Measurements from ENCODE around the gene WIPI1. TPM values are rescaled to one million over a fixed set of nuclear protein-coding genes. Genes with fewer than 3 reads are reported as not detected.
A peak's percentile ranks its signal among the peaks of the same experiment; 100 is the strongest.

Gene WIPI1
- total and polyA plus RNA-seq, 2 of the 13 experiments (the other 11 are each of a cell fraction or from before 2014, with no cell fraction given): 29.4 to 141 TPM

DNA sequence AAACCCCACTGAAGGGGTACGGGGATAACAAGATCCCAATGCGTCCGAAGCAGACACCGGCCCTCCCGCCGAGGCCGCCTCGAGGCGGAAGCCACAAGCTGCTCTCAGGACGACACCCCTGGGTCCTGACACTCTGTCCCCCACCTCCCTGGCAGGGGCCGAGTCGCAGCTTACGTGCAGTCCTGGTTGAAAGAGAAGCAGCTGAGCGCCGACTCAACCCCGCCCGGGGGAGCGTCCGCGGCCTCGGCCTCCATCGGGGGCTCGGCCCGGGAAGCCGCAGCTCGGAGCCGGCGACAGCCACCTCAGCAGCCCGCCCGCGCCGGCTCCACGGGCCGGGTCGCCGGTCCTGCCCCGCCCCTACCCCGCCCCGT is at the start of gene WIPI1 (continued):
- TF ChIP-seq, protein P1, sequence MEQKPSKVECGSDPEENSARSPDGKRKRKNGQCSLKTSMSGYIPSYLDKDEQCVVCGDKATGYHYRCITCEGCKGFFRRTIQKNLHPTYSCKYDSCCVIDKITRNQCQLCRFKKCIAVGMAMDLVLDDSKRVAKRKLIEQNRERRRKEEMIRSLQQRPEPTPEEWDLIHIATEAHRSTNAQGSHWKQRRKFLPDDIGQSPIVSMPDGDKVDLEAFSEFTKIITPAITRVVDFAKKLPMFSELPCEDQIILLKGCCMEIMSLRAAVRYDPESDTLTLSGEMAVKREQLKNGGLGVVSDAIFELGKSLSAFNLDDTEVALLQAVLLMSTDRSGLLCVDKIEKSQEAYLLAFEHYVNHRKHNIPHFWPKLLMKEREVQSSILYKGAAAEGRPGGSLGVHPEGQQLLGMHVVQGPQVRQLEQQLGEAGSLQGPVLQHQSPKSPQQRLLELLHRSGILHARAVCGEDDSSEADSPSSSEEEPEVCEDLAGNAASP (CRISPR knock-in tag; IDR thresholded peaks at IDR 0.05; ENCODE audit: borderline replicate concordance): no peak
- 0 out of 2 replicates have a peak, but pooled peaks have one; percentile 18 for TF ChIP-seq EED (CRISPR knock-in tag; IDR thresholded peaks at IDR 0.05)
- no peak; the same call in 1 of the 2 replicates for TF ChIP-seq SMAD1 (CRISPR knock-in tag; IDR thresholded peaks at IDR 0.05; ENCODE audit: borderline replicate concordance, low read depth)
- TF ChIP-seq ZNF143 (CRISPR knock-in tag; IDR thresholded peaks at IDR 0.05): no peak
- TF ChIP-seq, protein P2, sequence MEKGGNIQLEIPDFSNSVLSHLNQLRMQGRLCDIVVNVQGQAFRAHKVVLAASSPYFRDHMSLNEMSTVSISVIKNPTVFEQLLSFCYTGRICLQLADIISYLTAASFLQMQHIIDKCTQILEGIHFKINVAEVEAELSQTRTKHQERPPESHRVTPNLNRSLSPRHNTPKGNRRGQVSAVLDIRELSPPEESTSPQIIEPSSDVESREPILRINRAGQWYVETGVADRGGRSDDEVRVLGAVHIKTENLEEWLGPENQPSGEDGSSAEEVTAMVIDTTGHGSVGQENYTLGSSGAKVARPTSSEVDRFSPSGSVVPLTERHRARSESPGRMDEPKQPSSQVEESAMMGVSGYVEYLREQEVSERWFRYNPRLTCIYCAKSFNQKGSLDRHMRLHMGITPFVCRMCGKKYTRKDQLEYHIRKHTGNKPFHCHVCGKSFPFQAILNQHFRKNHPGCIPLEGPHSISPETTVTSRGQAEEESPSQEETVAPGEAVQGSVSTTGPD (CRISPR knock-in tag; IDR thresholded peaks at IDR 0.05): no peak
- no peak; the same call in 1 of the 2 replicates for TF ChIP-seq ZNF354B (CRISPR knock-in tag; IDR thresholded peaks at IDR 0.05)
- TF ChIP-seq NR2F2 (IDR thresholded peaks at IDR 0.05; ENCODE audit: borderline replicate concordance, low read depth): no peak
- TF ChIP-seq FIP1L1 (IDR thresholded peaks at IDR 0.05; ENCODE audit: borderline replicate concordance, insufficient read depth, low read depth, low read length): no peak
- no peak for TF ChIP-seq SMAD3 (CRISPR knock-in tag; IDR thresholded peaks at IDR 0.05)
- no peak for TF ChIP-seq HNRNPH1 (optimal IDR thresholded peaks at IDR 0.05; ENCODE audit: low read depth, low read length)
- TF ChIP-seq SAFB2 (CRISPR knock-in tag; IDR thresholded peaks at IDR 0.05; ENCODE audit: borderline replicate concordance, low read depth): peak; percentile 20; the same call in 1 of the 2 replicates
- no peak for TF ChIP-seq BHLHE40 (IDR thresholded peaks at IDR 0.05; ENCODE audit: low read length)
- TF ChIP-seq, protein P3, sequence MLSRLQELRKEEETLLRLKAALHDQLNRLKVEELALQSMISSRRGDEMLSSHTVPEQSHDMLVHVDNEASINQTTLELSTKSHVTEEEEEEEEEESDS (CRISPR knock-in tag; IDR thresholded peaks at IDR 0.05; ENCODE audit: borderline replicate concordance): no peak
- no peak for TF ChIP-seq ZNF12 (CRISPR knock-in tag; IDR thresholded peaks at IDR 0.05)
- no peak for TF ChIP-seq SP140L (CRISPR knock-in tag; IDR thresholded peaks at IDR 0.05; ENCODE audit: borderline replicate concordance)
- TF ChIP-seq HNRNPL (IDR thresholded peaks at IDR 0.05; ENCODE audit: low read depth, low read length): no peak
- no peak for TF ChIP-seq CBFB (CRISPR knock-in tag; IDR thresholded peaks at IDR 0.05)
- no peak for TF ChIP-seq ZNF569 (CRISPR knock-in tag; IDR thresholded peaks at IDR 0.05; ENCODE audit: borderline replicate concordance)
- no peak for TF ChIP-seq ZMYM4 (CRISPR knock-in tag; IDR thresholded peaks at IDR 0.05)
- peak; percentile 6; the same call in 1 of the 2 replicates for TF ChIP-seq ZSCAN21 (CRISPR knock-in tag; IDR thresholded peaks at IDR 0.05; ENCODE audit: borderline replicate concordance)
- TF ChIP-seq, protein P4, sequence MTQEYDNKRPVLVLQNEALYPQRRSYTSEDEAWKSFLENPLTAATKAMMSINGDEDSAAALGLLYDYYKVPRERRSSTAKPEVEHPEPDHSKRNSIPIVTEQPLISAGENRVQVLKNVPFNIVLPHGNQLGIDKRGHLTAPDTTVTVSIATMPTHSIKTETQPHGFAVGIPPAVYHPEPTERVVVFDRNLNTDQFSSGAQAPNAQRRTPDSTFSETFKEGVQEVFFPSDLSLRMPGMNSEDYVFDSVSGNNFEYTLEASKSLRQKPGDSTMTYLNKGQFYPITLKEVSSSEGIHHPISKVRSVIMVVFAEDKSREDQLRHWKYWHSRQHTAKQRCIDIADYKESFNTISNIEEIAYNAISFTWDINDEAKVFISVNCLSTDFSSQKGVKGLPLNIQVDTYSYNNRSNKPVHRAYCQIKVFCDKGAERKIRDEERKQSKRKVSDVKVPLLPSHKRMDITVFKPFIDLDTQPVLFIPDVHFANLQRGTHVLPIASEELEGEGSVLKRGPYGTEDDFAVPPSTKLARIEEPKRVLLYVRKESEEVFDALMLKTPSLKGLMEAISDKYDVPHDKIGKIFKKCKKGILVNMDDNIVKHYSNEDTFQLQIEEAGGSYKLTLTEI (CRISPR knock-in tag; conservative IDR thresholded peaks at IDR 0.05): no peak
- no peak for TF ChIP-seq NFE2L1 (CRISPR knock-in tag; IDR thresholded peaks at IDR 0.05; ENCODE audit: borderline replicate concordance)
- no peak for TF ChIP-seq ZNF224 (CRISPR knock-in tag; IDR thresholded peaks at IDR 0.05)
- no peak for TF ChIP-seq ZNF296 (CRISPR knock-in tag; conservative IDR thresholded peaks at IDR 0.05)

Data from HepG2 (cell line).